Measurements from ENCODE around the gene SNAI1.
"Not testable (repeated sequence)": the region's sequence is repeated elsewhere in the genome, so short reads cannot be mapped to it uniquely, and the experiment has no call there.

- TF ChIP-seq ZFP30 (CRISPR knock-in tag; IDR thresholded peaks at IDR 0.05); CSDC2 (CRISPR knock-in tag; IDR thresholded peaks at IDR 0.05); ISL1 (CRISPR knock-in tag; IDR thresholded peaks at IDR 0.05); SNAI2 (CRISPR knock-in tag; IDR thresholded peaks at IDR 0.05); ESRRG (CRISPR knock-in tag; IDR thresholded peaks at IDR 0.05); ARNTL (CRISPR knock-in tag; IDR thresholded peaks at IDR 0.05; ENCODE audit: borderline replicate concordance, low read depth); ZNF70 (CRISPR knock-in tag; IDR thresholded peaks at IDR 0.05); OSR1 (CRISPR knock-in tag; IDR thresholded peaks at IDR 0.05); PATZ1 (CRISPR knock-in tag; IDR thresholded peaks at IDR 0.05; ENCODE audit: borderline replicate concordance); ZNF8 (CRISPR knock-in tag; IDR thresholded peaks at IDR 0.05); RARB (CRISPR knock-in tag; IDR thresholded peaks at IDR 0.05): not testable (repeated sequence)
- TF ChIP-seq, protein P1, sequence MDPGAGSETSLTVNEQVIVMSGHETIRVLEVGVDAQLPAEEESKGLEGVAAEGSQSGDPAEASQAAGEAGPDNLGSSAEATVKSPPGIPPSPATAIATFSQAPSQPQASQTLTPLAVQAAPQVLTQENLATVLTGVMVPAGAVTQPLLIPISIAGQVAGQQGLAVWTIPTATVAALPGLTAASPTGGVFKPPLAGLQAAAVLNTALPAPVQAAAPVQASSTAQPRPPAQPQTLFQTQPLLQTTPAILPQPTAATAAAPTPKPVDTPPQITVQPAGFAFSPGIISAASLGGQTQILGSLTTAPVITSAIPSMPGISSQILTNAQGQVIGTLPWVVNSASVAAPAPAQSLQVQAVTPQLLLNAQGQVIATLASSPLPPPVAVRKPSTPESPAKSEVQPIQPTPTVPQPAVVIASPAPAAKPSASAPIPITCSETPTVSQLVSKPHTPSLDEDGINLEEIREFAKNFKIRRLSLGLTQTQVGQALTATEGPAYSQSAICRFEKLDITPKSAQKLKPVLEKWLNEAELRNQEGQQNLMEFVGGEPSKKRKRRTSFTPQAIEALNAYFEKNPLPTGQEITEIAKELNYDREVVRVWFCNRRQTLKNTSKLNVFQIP (CRISPR knock-in tag; IDR thresholded peaks at IDR 0.05; ENCODE audit: borderline replicate concordance, low read depth) = not testable (repeated sequence)
- TF ChIP-seq, protein P2, sequence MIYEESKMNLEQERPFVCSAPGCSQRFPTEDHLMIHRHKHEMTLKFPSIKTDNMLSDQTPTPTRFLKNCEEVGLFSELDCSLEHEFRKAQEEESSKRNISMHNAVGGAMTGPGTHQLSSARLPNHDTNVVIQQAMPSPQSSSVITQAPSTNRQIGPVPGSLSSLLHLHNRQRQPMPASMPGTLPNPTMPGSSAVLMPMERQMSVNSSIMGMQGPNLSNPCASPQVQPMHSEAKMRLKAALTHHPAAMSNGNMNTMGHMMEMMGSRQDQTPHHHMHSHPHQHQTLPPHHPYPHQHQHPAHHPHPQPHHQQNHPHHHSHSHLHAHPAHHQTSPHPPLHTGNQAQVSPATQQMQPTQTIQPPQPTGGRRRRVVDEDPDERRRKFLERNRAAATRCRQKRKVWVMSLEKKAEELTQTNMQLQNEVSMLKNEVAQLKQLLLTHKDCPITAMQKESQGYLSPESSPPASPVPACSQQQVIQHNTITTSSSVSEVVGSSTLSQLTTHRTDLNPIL (CRISPR knock-in tag; IDR thresholded peaks at IDR 0.05; ENCODE audit: low read depth) = not testable (repeated sequence)
These were observed 26.9 kb upstream of the SNAI1 start for GRCh38 chr20:49955830-49956396.
